ENCODE measurements around the gene GALNT14.
"Not testable (repeated sequence)": the region's sequence is repeated elsewhere in the genome, so short reads cannot be mapped to it uniquely, and the experiment has no call there.

The GALNT14 gene

GRCh38 chr2:30935795-30936194 is 202.4 kb downstream of the GALNT14 start:
- no peak for DNase-seq

- no peak for DNase-seq
Observed at GRCh38 chr2:30934066-30934465, 204.2 kb downstream of the GALNT14 start.

DNA sequence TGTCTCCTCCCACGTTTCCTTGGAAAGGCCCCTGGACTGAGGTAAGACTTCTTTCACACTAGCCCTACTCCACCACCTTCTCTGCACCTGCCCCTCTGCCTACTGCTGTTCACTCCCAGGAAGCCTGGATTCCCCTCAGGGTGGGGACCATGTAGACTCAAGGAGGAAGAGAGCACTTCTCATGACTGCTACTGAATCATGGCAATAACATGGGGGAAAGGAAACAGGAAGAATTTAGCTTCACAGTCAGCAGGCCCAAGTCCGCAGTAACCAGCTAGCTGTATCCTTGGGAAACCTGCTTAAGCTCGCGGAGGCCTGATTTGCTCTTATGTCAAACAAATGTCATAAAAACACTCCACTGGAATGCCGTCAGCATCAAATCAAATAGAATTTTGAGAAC is 204.7 kb downstream of the GALNT14 start:
- no peak for DNase-seq

- no peak for DNase-seq
Observed at GRCh38 chr2:30932870-30933269, 205.4 kb downstream of the GALNT14 start.

DNA sequence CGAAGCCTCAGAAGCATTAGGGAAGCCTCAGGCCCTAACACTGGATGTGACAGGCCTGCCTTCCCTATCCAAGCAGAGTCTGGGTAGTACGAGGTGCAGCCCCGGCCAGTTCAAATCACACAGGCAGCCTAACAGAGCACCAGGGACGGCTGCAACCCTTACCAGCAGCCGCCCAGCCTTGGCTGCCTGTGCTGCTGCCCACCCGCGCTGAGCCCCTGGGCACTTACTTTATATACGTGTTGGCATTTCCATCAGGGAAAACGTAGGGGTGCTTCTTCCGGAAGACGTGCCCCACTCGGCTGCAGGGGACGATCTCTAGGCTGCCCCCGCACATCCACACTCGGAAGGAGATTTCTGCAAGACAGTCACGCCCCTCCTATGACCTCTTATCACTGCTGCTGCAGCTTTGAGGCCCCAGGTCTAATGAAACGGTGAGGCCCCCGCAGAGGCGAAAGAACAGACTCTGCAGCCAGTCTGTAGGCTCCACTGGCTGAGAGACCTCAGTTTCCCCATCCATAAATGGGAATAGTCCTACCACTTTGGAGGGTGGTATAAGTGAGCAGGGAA is 206.3 kb downstream of the GALNT14 start:
- DNase-seq, result no peak

DNA sequence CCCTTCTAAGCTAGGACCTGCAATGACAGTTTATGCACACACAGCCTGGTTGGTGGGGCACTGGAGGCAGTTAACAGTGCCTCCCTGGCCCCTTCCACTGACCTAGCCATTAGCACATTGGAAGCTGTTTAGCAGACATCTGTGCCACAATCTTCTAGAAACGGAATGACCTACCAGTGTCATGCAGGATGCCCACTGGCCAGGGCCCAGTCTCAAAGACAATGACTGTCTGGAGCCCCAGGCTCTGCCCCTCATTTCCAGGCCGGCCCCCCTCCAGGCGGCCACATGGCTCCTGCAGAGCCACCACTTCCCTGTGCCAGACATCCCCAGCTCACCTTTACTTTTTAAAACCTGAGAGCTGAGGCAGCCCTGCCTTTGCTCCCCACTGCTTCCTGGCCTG is 207.5 kb downstream of the GALNT14 start:
- DNase-seq, result no peak

GRCh38 chr2:30927465-30928075 is 210.7 kb downstream of the GALNT14 start:
- DNase-seq, result no peak

DNA sequence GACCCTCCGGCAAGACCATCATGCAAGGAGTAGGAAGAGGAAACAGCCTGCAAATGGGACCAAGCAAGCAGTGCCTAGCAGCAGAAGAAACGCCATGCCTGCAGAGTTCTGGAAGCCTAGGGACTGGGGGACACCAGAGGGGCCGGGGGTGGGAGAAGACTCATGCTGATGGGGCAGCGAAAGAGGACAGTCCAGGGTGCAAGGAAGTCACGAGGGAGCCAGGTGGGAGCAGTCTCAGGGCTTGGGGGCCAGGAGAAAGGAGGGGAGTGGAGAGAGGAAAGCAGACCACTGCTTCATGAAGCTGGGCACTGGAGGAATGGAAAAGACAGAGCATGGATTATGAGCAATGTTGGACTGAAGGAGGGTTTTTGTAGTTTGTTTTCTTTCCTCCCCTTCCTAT is 211.6 kb downstream of the GALNT14 start:
- DNase-seq, result no peak

DNA sequence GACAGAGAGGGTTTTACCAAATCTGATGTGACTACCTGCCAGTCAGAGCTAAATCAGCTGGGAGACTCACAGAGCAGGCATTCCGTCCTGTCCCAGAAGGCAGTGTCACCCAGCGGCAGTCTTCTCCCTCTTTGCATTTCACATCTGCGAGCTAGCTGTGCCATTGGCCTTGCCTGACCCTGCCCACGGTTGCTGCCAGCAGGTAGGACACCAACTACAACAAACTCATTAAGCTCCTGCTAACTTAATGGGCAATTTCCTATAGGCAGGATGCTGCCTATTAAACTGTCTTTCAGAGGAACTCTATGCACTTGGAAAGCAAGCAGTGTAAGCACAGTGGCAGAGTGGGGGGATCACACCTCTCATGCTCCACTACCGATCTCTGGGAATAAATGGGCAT is 214.6 kb downstream of the GALNT14 start:
- no peak for DNase-seq

GRCh38 chr2:30920511-30920910 is 217.7 kb downstream of the GALNT14 start:
- DNase-seq, result no peak

GRCh38 chr2:30915486-30915885 is 222.8 kb downstream of the GALNT14 start:
- no peak for DNase-seq

- DNase-seq, result no peak
Observed at GRCh38 chr2:30914456-30914855, 223.8 kb downstream of the GALNT14 start.

- no peak for DNase-seq
Observed at GRCh38 chr2:30912056-30912455, 226.2 kb downstream of the GALNT14 start.

- DNase-seq, result no peak
Observed at GRCh38 chr2:30911327-30911726, 226.9 kb downstream of the GALNT14 start.

DNA sequence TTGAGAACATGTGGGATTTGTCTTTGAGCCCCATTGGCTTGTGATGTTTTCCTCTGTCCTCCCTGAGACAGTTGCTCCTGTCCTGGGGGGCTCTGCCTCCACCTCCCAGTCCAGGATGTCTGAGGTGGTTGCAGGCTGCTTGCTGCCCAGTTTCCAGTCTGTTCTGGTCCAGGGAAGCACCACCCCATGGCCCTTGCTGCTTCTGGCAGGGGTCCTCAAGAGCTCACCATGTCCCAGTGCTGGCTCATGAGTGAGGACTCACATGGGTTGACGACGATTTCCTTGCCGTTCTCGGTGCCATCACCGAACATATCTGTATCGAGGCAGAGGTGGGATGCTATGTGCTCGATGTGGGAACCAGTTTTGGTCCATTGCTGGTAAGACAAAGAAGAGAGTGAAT is 227.6 kb downstream of the GALNT14 start:
- no peak for DNase-seq

DNA sequence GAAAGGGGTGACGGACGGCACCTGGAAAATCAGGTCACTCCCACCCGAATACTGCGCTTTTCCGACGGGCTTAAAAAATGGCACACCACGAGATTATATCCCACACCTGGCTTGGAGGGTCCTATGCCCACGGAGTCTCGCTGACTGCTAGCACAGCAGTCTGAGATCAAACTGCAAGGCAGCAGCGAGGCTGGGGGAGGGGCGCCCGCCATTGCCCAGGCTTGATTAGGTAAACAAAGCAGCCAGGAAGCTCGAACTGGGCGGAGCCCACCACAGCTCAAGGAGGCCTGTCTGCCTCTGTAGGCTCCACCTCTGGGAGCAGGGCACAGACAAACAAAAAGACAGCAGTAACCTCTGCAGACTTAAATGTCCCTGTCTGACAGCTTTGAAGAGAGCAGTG is 233.8 kb downstream of the GALNT14 start:
- not testable (repeated sequence) for DNase-seq

GRCh38 chr2:30903326-30903725 is 234.9 kb downstream of the GALNT14 start:
- no peak for DNase-seq

DNA sequence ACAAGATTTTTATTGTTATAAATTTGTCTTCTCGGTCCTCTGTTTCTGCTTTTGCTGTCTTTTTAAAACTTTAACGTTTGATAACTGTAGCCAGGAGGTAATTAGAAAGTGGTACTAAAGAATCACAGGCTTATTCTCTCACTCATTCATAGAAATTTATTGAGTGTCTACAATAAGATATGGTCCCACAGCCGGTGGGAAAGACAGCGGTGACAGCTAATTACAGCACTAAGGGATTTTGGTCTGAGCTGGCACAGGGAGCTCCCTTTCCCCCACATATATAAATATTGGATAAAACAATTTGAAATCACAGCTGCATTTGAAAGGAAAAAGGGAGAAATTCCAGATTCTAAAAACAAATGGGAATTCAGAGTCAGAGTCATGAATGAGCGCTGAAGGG is 237.9 kb downstream of the GALNT14 start:
- no peak for DNase-seq

DNA sequence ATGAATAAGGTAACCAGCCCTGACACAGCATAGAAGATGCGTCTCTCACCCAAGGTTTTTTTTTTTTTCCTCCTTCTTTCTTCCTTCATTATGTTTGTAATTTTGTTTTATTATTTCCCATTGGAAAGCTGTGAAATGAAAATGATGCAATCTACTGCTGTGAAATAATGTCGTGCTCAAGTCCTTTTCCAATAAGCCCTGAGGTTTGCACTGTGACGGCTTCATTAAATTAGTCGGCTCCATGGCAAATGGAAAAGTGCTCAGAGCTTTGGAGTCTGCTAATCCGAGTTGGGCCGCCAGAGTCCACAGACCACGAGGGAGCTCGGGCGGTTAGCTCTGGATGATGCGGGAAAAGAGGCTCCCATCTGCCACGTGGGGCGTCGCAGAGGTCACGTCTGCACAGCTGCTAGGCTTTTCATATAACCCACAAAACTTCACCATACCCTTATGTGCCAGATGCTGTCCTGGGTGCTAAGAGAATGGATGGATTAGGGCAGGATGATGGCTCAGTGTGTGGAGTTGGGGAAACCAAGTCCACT is 238.7 kb downstream of the GALNT14 start:
- DNase-seq, result no peak

GRCh38 chr2:30897539-30897938 is 240.7 kb downstream of the GALNT14 start:
- DNase-seq, result no peak

- DNase-seq, result no peak
Observed at GRCh38 chr2:30894498-30895119, 243.6 kb downstream of the GALNT14 start.

GRCh38 chr2:30888852-30889409 is 249.3 kb downstream of the GALNT14 start:
- DNase-seq, result no peak

- no peak for DNase-seq
Observed at GRCh38 chr2:30886080-30886479, 252.2 kb downstream of the GALNT14 start.

- no peak for DNase-seq
Observed at GRCh38 chr2:30883822-30884221, 254.4 kb downstream of the GALNT14 start.
